Stimulated activated CD8-positive, alpha-beta memory T cell treated with anti-CD3 and anti-CD28 coated beads, Interleukin-12 subunit alpha, Interleukin-12 subunit beta, amount 100 ng/mL, for 4 hours (primary cell): ENCODE data around the gene QPCTL.
"Not testable (repeated sequence)": the region's sequence is repeated elsewhere in the genome, so short reads cannot be mapped to it uniquely, and the experiment has no call there.

Experiments used
- DNase-seq: peaks from one replicate; pipeline ENCODE4 v3.0.0-alpha.2; 2020; ENCODE audit warnings: low read depth

The QPCTL gene

DNA sequence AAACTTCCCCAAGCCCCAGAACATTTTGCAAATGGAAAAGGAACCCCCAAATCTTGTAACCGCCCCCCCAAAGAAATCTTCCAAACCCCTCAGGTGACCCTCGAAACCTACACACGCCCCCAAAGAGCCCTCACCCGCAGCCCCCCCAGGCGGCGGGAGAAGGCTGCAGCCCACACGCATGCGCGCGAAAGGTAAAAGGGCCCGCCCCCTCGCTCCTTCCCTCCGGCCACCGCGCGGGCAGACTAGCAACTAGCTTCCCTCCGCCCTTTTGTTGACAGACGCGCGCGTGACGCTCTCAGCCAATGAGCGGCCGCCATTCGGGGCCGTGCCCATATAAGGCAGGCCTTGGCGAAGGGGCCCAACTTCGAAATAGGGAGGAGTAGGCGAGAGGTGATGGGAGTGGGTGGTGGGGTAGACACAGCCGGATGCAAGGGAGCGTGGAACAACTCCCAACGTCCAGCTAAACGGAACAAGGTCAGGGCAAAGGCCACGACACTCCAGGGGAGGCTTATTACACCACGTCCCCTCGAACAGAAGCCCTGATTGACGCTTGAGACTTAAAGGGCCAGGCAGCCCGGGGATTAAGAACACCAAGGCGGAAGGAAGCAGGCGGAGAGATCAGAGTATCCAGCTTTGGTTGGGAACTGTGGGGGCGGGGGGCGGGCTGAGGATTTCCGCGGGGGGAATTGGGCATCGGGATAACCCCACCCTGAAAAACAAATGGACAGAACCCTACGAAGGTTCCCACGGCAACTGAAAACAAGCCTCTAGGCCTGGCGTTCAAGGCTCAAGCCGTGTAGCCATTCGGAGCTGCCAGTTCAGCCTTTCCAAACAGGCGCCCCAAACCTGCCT lies 24.9 kb downstream of the QPCTL start:
- DNase-seq = peak; percentile 96

DNA sequence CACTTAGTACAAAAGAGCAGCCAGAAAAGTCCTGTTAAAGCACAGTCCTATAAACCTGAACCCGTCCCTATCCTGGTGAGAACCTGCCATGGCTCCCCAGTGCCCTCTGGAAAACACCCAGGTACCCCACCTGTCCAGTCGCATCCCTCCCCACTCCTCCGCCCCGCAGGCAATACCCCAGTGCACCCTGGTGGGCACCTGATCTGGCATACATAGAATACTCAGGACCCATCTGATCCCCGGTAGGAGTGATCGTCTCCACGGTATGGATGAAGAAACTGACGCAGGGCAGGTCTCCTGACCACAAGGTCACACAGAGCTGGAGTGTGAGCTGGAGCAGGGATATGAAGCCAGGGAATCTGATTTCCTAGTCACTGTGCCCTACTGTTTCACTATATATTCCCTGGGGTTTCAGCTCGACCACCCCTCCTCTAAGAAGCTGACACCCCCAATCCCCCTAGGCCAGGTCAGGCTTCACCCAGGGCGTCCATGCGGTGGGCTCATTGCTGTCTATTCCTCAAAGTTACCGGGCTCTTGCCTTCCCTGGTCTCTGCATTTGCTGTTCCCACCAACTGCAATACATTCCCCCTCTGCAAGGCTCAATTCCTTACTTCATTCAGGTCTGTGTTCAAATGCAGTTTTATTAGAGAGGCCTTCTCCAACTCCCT lies 25.7 kb downstream of the QPCTL start:
- no peak for DNase-seq

- DNase-seq = not testable (repeated sequence)
Measured at GRCh38 chr19:45720065-45720464, 27.6 kb downstream of the QPCTL start.

DNA sequence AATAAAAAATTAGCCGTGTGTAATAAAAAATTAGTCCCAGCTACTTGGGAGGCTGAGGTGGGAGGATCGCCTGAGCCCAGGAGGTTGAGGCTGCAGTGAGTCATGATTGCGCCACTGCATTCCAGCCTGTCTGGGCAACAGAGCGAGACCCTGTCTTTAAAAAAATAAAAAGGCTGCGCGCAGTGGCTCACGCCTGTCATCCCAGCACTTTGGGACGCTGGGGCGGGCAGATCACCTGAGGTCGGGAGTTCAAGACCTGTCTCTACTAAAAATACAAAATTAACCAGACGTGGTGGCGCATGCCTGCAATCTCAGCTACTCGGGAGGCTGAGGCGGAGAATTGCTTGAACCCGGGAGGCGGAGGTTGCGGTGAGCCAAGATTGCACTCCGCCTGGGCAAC lies 36.2 kb downstream of the QPCTL start:
- DNase-seq = not testable (repeated sequence)

DNA sequence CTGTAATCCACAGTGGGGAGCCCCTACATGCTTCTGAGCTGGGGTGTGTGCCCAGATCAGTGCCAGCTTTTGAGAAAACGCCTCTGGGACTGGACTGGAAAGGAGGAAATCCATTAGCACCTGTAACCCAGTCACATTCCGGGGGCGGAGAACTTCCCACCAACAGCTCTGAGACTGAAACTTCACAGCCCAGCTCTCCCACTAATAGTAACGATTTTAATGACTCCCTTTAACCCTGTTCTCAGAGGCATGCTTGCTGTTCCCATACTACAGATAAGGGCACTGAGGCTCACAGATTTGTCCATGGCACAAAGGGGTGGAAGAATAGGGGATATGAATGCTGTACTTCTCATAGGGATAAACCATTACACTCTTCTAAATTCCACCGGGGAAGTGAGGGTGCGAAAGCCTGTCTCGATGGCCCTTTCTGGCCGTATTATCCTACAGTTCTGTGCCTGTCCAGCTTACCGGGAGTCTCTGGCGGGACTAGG lies 37.4 kb downstream of the QPCTL start:
- DNase-seq = no peak

GRCh38 chr19:45730368-45731288 lies 38.2 kb downstream of the QPCTL start, which contains the start of gene FBXO46:
Gene FBXO46 (minus strand): TSS chr19:45730896. CDS start chr19:45713495, 17,401 bp downstream.
- peak; percentile 86 for DNase-seq

DNA sequence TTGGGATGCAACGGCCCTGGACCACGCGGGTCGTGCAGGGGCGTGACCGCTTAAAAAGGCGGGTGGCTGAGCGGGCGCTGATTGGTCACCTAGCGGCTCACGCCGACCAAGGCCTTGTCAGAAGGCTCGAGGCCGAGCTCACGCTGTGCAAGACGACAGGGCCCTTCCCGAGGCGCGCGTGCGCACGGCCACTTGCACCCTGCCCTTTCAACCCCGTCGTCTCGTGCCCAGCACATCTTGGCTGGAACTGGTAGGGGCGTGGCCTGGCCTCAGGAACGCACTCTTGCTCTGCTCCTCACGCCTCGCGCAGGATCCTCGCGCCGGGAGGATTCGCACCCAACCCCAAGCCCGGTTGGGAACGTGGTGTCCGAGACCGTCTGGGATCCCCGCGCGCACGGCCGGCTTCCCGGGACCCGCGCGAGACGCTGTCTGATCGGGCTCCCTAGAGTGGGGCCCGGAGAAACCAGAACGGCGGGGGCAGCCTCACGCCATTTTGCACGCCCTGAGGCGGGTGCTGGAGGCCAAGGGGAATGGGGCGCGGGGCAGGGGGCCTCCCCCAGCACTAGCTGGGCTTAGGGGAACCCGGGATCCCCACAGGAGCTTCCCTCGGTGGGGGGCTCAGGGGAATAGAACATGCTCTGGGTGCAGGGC lies 40.8 kb downstream of the QPCTL start, which contains the start of gene MEIOSIN:
MEIOSIN (plus strand) TSS at position 280 of the 651 bp plus-strand sequence. CDS start 1,938 bp downstream, outside the sequence.
- no peak for DNase-seq

- no peak for DNase-seq
Measured at GRCh38 chr19:45739498-45740439, 47.3 kb downstream of the QPCTL start.

- no peak for DNase-seq
Measured at GRCh38 chr19:45742969-45743368, 50.5 kb downstream of the QPCTL start.

GRCh38 chr19:45745606-45746005 lies 53.1 kb downstream of the QPCTL start:
- no peak for DNase-seq

GRCh38 chr19:45746866-45747265 lies 54.4 kb downstream of the QPCTL start:
- no peak for DNase-seq

DNA sequence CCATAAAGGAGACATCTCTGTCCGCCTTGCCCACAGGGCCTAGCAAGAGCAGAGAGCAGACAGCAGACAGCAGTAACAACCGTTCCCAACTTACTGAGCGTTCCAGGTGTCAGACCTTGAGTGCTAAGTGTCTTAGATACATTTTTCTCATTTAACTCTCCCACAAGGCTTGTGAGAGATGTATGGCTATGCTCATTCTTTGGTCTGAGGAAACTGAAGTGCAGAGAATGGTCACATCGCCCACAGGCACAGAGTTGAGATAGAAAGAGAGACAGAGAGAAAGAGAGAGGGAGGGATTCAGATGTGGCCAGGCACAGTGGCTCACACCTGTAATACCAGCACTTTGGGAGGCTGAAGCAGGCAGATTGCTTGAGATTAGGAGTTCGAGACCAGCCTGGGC lies 55.0 kb downstream of the QPCTL start:
- DNase-seq = no peak

GRCh38 chr19:45751483-45751882 lies 59.0 kb downstream of the QPCTL start:
- not testable (repeated sequence) for DNase-seq

GRCh38 chr19:45752639-45753038 lies 60.2 kb downstream of the QPCTL start:
- DNase-seq = no peak

- DNase-seq = no peak
Measured at GRCh38 chr19:45753548-45753947, 61.1 kb downstream of the QPCTL start.
